ENCODE results near the gene PPP2R3B. TPM values are rescaled to one million over a fixed set of nuclear protein-coding genes. Genes with fewer than 3 reads are reported as not detected.
A peak's percentile ranks its signal among the peaks of the same experiment; 100 is the strongest.

PPP2R3B gene
- total and polyA plus RNA-seq, 7 donors: 2.1 to 16.1 (median 5.4) TPM

DNA sequence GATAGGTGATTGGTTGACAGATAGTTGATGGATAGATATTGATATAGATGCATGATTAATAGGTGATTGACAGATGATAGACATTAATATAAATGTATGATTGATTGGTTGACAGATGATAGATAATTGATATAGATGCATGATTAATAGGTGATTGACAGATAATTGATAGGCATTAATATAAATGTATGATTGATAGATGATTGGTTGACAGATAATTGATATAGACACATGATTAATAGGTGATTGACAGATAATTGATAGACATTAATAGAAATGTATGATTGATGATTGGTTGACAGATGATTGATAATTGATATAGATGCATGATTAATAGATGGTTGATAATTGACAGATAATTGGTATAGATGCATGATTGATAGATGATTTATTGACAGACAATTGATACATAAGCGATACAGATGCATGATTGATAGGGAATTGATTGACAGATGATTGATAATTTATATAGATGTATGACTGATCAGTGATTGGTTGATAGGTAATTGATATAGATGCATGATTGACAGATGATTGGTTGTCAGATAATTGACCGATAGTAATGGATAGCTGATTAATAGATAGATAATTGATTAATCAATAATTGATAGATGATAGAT, 44.9 kb upstream of the PPP2R3B start:
- H3K27me3 ChIP-seq: peaks cover 0 to 43% (median 6%) of the 10 kb centered on the region in 3 donors
- H3K27ac ChIP-seq: no peak overlapping the region
- no peak overlapping the region for H3K4me3 ChIP-seq
- H3K36me3 ChIP-seq: no peaks in the 10 kb centered on the region
- H3K9me3 ChIP-seq: no peaks in the 10 kb centered on the region
- intact Hi-C loops (cut with DNase I): no loop called here
- H3K4me1 ChIP-seq: peaks cover 0 to 5% (median 0%) of the 10 kb centered on the region in 4 donors
- TF ChIP-seq POLR2A (IDR thresholded peaks at IDR 0.05) (no peak), POLR2AphosphoS5 (IDR thresholded peaks at IDR 0.05) (peak; percentile 18 to 72 (median 54)), EP300 (IDR thresholded peaks at IDR 0.05) (no peak)
- TF ChIP-seq, protein P1, sequence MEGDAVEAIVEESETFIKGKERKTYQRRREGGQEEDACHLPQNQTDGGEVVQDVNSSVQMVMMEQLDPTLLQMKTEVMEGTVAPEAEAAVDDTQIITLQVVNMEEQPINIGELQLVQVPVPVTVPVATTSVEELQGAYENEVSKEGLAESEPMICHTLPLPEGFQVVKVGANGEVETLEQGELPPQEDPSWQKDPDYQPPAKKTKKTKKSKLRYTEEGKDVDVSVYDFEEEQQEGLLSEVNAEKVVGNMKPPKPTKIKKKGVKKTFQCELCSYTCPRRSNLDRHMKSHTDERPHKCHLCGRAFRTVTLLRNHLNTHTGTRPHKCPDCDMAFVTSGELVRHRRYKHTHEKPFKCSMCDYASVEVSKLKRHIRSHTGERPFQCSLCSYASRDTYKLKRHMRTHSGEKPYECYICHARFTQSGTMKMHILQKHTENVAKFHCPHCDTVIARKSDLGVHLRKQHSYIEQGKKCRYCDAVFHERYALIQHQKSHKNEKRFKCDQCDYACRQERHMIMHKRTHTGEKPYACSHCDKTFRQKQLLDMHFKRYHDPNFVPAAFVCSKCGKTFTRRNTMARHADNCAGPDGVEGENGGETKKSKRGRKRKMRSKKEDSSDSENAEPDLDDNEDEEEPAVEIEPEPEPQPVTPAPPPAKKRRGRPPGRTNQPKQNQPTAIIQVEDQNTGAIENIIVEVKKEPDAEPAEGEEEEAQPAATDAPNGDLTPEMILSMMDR (IDR thresholded peaks at IDR 0.05): no peak
- no peak for DNase-seq
- 92 to 94% methylated on average over 2 of the region's 2 CpGs for WGBS, 2 donors

DNA sequence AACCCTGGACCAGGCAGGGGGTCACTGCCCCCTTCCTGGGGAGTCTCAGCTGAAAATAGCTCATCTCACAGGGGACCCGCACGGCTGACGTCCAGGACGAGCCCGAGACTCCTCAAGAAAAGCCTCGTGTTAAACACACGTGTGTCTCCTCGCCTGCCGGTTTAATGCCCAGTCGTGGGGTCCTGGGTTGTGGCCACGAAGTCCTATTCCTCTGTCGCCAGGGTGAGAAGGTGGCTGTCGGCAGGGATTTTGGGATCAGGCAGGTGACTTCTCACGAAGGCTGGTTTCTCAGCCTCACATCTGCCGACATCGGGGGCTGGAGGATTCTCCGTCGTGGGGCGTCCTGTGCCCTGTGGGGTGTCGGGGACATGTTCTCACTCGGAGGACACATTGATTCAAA, 44.3 kb upstream of the PPP2R3B start:
- Histone ChIP-seq H3K36me3 (no peaks in the 10 kb centered on the region), H3K27ac (no peak overlapping the region), H3K4me1 (peaks cover 0 to 5% (median 0%) of the 10 kb centered on the region in 4 donors), H3K27me3 (peaks cover 0 to 48% (median 6%) of the 10 kb centered on the region in 3 donors), H3K9me3 (no peaks in the 10 kb centered on the region), H3K4me3 (no peak overlapping the region)
- intact Hi-C loops (cut with DNase I): no loop called here
- DNase-seq: peak; percentile 45
- TF ChIP-seq, protein P1 (IDR thresholded peaks at IDR 0.05): no peak
- TF ChIP-seq POLR2AphosphoS5 (IDR thresholded peaks at IDR 0.05) (no peak), POLR2A (IDR thresholded peaks at IDR 0.05) (no peak), EP300 (IDR thresholded peaks at IDR 0.05) (no peak)
- WGBS, 2 donors: 87 to 89% methylated on average over 21 of the region's 21 CpGs

DNA sequence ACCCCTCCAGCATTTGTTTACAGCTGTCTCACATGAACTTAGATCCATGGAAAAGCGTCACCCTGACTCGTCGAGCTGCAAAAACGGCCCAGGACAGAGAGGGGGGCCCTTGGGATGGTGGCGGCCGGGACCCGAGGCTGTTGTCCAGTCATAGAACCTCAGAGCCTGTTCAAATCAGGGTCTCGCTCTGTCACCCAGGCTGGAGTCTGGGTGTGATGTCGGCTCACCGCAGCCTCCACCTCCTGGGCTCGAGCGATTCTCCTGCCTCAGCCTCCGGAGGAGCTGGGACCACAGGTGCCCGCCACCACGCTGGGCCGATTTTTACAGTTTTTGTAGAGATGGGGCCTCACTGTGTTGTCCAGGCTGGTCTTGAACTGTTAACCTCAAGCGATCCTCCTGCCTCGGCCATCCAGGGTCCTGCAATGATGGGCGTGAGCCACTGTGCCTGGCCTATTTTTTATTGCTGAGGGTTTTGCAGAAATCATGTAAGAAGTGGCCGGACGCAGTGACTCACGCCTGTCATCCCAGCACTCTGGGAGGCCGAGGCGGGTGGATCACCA, 42.6 kb upstream of the PPP2R3B start:
- 88 to 92% methylated on average over 24 of the region's 24 CpGs for WGBS, 2 donors
- peaks cover 0 to 5% (median 0%) of the 10 kb centered on the region in 4 donors for H3K4me1 ChIP-seq

DNA sequence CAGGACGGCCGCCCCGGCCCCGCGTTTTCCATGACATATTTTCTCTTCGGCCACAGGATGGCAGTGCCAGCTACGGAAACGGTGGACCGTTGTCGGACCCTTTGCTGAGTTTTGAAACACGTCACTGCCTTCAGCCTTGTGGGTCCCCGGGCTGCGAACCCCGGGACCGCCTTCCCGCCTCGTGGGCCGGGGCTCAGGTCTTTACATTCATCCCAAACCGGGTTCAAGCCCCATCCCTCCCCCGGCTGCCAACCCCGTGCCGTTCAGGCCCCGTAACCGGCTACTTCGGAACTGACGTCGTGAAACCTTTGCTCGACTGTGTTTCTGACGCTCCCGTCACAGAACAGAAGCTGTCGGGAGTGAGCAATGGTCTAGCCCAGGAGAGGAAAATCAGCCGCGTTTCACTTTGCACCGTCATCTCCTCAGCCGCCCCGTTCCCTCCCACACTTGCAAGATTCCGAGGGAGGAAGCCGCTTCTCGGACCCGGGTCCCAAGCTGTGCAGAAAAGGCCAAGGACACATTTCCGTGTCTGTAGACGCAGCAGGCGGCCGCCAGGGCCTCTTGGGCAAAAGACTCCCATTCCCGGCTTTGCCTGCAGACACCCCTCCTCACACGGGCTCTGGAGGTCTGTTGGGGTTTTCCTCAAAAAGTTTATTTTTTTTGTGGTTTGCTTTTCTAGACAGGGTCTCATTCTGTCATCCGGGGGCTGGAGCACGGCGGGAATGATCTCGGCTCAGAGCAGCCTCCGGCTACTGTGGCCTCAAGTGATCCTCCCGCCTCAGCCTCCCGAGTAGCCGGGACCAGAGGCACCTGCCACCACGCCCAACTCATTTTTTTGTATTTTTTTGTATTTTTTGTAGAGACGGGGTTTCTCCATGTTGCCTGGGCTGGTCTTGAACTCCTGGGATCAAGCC, 41.4 kb upstream of the PPP2R3B start:
- no peak for TF ChIP-seq EP300 (IDR thresholded peaks at IDR 0.05)
- TF ChIP-seq POLR2A (IDR thresholded peaks at IDR 0.05): no peak
- no peak for TF ChIP-seq POLR2AphosphoS5 (IDR thresholded peaks at IDR 0.05)
- TF ChIP-seq, protein P1 (IDR thresholded peaks at IDR 0.05): no peak
- no peak overlapping the region for H3K27ac ChIP-seq
- 17 to 34% methylated on average over 56 of the region's 56 CpGs for WGBS, 2 donors
- H3K4me3 ChIP-seq: no peak overlapping the region
- H3K36me3 ChIP-seq: no peaks in the 10 kb centered on the region
- peak; percentile 58 for DNase-seq
- peaks cover 0 to 5% (median 0%) of the 10 kb centered on the region in 4 donors for H3K4me1 ChIP-seq
- H3K27me3 ChIP-seq: peaks cover 0 to 67% (median 6%) of the 10 kb centered on the region in 3 donors
- H3K9me3 ChIP-seq: no peaks in the 10 kb centered on the region
- intact Hi-C loops (cut with DNase I): no loop called here

More for the DNA sequence above, 42.6 kb upstream of the PPP2R3B start:
- peak; percentile 41 for DNase-seq
- Histone ChIP-seq H3K27ac (no peak overlapping the region), H3K4me3 (no peak overlapping the region), H3K36me3 (no peaks in the 10 kb centered on the region), H3K27me3 (peaks cover 0 to 59% (median 6%) of the 10 kb centered on the region in 3 donors), H3K9me3 (no peaks in the 10 kb centered on the region)
- TF ChIP-seq EP300 (IDR thresholded peaks at IDR 0.05): no peak
- intact Hi-C loops (cut with DNase I): no loop called here

DNA sequence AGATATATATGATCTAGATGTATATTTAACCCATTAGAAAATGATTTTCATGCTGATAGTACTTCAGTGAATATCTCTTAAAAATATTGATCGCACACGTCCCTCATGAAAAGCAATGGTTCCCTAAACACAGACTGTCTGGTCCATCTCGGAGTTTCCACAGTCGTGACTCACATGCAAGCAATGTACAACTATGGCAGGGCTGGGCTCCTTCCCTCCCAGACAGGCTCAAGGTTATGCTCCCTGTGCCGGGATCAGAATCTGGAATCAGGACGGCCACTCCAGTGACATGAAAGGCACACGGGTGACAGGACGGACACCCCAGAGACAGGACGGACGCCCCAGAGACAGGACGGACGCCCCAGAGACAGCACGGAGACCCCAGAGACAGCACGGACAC, 40.2 kb upstream of the PPP2R3B start:
- DNase-seq: no peak
- Histone ChIP-seq H3K27me3 (peaks cover 0 to 72% (median 6%) of the 10 kb centered on the region in 3 donors), H3K4me1 (peaks cover 0 to 5% (median 0%) of the 10 kb centered on the region in 4 donors), H3K27ac (no peak overlapping the region), H3K4me3 (no peak overlapping the region), H3K9me3 (no peaks in the 10 kb centered on the region), H3K36me3 (no peaks in the 10 kb centered on the region)
- TF ChIP-seq EP300 (IDR thresholded peaks at IDR 0.05): no peak
- TF ChIP-seq POLR2A (IDR thresholded peaks at IDR 0.05): no peak
- TF ChIP-seq, protein P1 (IDR thresholded peaks at IDR 0.05): no peak
- intact Hi-C loops (cut with DNase I): no loop called here
- WGBS, 2 donors: 84 to 86% methylated on average over 14 of the region's 14 CpGs
